IMR-90 (cell line): ENCODE results near the gene DENND2D. TPM values are rescaled to one million over a fixed set of nuclear protein-coding genes. Genes with fewer than 3 reads are reported as not detected.

Experiments used
- ATAC-seq: fragments of 200-7000 bp; cut with Tn5 transposase; 2 replicates; pipeline ENCODE4 v1.9.1; 2020; ENCODE audit warnings: low read depth, mild to moderate bottlenecking, moderate library complexity
- BruUV-seq: library from RNA; stranded (reverse); fragments of 400-500 nt; replicated peaks from 2 replicates; lab custom pipeline; 2021; lab: Mats Ljungman, UMichigan
- CTCF ChIA-PET: fragments of 300-600 bp; formaldehyde crosslinking; extraction: SDS; loops from one replicate; lab custom pipeline; 2021; ENCODE audit warnings: antibody characterized with exemption; lab: Yijun Ruan, JAX
- POLR2A ChIA-PET: fragments of 300-600 bp; sonication (Branson Sonifier 250); formaldehyde crosslinking; loops from one replicate; lab custom pipeline; 2022; ENCODE audit warnings: antibody characterized with exemption; ENCODE audit not compliant: unreplicated experiment; lab: Charles Lee
- DNase-seq: peaks from one replicate; pipeline ENCODE4 v3.0.0; 2013
- H2AFZ ChIP-seq: replicated peaks from 2 replicates; pipeline ENCODE3; 2013; ENCODE audit warnings: low read length, mild to moderate bottlenecking; ENCODE audit not compliant: poor library complexity
- H2AK5ac ChIP-seq: 2 replicates; pipeline ENCODE4 v1.6.1; 2013; ENCODE audit warnings: low read depth, low read length, inconsistent platforms
- H2AK9ac ChIP-seq: replicated peaks from 2 replicates; pipeline ENCODE3; 2013; ENCODE audit warnings: mild to moderate bottlenecking, low read depth, low read length, moderate library complexity; ENCODE audit not compliant: poor library complexity
- H2BK120ac ChIP-seq: 2 replicates; pipeline ENCODE4 v1.6.1; 2013; ENCODE audit warnings: low read depth, low read length, inconsistent platforms
- H2BK15ac ChIP-seq: 3 replicates; pipeline ENCODE4 v1.6.1; 2013; ENCODE audit warnings: low read depth, low read length, inconsistent platforms
- H2BK20ac ChIP-seq: 2 replicates; pipeline ENCODE4 v1.6.1; 2013; ENCODE audit warnings: low read depth, mild to moderate bottlenecking, inconsistent platforms, low read length, moderate library complexity
- H2BK5ac ChIP-seq: 2 replicates; pipeline ENCODE4 v1.6.1; 2013; ENCODE audit warnings: mild to moderate bottlenecking, low read depth, low read length, inconsistent platforms; ENCODE audit not compliant: poor library complexity, severe bottlenecking
- H3K14ac ChIP-seq: replicated peaks from 2 replicates; pipeline ENCODE4 v1.6.1; 2013; ENCODE audit warnings: low read depth, low read length, inconsistent platforms
- H3K18ac ChIP-seq: 2 replicates; pipeline ENCODE4 v1.6.1; 2013; ENCODE audit warnings: low read depth, low read length, control low read depth
- H3K23ac ChIP-seq: 2 replicates; pipeline ENCODE4 v1.6.1; 2013; ENCODE audit warnings: low read depth, low read length, inconsistent platforms
- H3K27ac ChIP-seq: 2 replicates; pipeline ENCODE4 v1.5.1; 2013; ENCODE audit warnings: mild to moderate bottlenecking, control low read depth, low read length; ENCODE audit not compliant: insufficient read depth
- H3K27me3 ChIP-seq: 2 replicates; pipeline ENCODE4 v1.6.1; 2013; ENCODE audit warnings: low read length; ENCODE audit not compliant: control insufficient read depth, insufficient read depth
- H3K36me3 ChIP-seq: 2 replicates; pipeline ENCODE4 v1.6.1; 2013; ENCODE audit warnings: low read length, mixed read lengths; ENCODE audit not compliant: control insufficient read depth, insufficient read depth
- H3K4ac ChIP-seq: 2 replicates; pipeline ENCODE4 v1.6.1; 2013; ENCODE audit warnings: low read depth, low read length, inconsistent platforms
- H3K4me1 ChIP-seq: 2 replicates; pipeline ENCODE4 v1.6.1; 2013; ENCODE audit warnings: low read length, mixed read lengths; ENCODE audit not compliant: control insufficient read depth, insufficient read depth
- H3K4me2 ChIP-seq: 2 replicates; pipeline ENCODE4 v1.6.1; 2013; ENCODE audit warnings: low read depth, mild to moderate bottlenecking, control low read depth, low read length, moderate library complexity
- H3K4me3 ChIP-seq: 2 replicates; pipeline ENCODE4 v1.5.1; 2013; ENCODE audit warnings: low read depth, mild to moderate bottlenecking, control low read depth, low read length, moderate library complexity; ENCODE audit not compliant: insufficient read depth
- H3K56ac ChIP-seq: 2 replicates; pipeline ENCODE4 v1.6.1; 2013; ENCODE audit warnings: low read length, inconsistent platforms; ENCODE audit not compliant: insufficient read depth; ENCODE audit errors: extremely low read depth
- H3K79me1 ChIP-seq, 2 experiments: 2 replicates each; pipeline ENCODE4 v1.6.1; 2013; ENCODE audit warnings: low read length in 2 of 2, inconsistent platforms in 1 of 2, low read depth in 1 of 2
- H3K9ac ChIP-seq: 2 replicates; pipeline ENCODE4 v1.6.1; 2013; ENCODE audit warnings: low read depth, low read length, control low read depth
- H3K9me1 ChIP-seq: 2 replicates; pipeline ENCODE4 v1.6.1; 2013; ENCODE audit warnings: low read length, inconsistent platforms; ENCODE audit not compliant: insufficient read depth
- H3K9me3 ChIP-seq: 2 replicates; pipeline ENCODE4 v1.6.1; 2013; ENCODE audit warnings: low read length; ENCODE audit not compliant: control insufficient read depth, insufficient read depth
- H4K20me1 ChIP-seq: 2 replicates; pipeline ENCODE4 v1.6.1; 2013; ENCODE audit warnings: low read length, inconsistent platforms; ENCODE audit not compliant: insufficient read depth
- H4K5ac ChIP-seq: 2 replicates; pipeline ENCODE4 v1.6.1; 2013; ENCODE audit warnings: mild to moderate bottlenecking, low read depth, low read length, control low read depth
- H4K8ac ChIP-seq, 2 experiments: 2 replicates each; pipeline ENCODE4 v1.6.1; 2013; ENCODE audit warnings: low read depth in 2 of 2, low read length in 2 of 2, control low read depth in 1 of 2, inconsistent platforms in 1 of 2
- H4K91ac ChIP-seq: 2 replicates; pipeline ENCODE4 v1.6.1; 2013; ENCODE audit warnings: low read depth, low read length, inconsistent platforms; ENCODE audit not compliant: insufficient read depth
- CEBPB ChIP-seq: IDR thresholded peaks from 2 replicates; pipeline ENCODE4 v1.6.1; 2012; ENCODE audit warnings: low read depth, low read length, improper control_type of control experiment
- FOS ChIP-seq: fragments of 150-350 bp; IDR thresholded peaks from 2 replicates; pipeline ENCODE4 v1.6.1; 2016; ENCODE audit warnings: low read depth, low read length
- MXI1 ChIP-seq: IDR thresholded peaks from 2 replicates; pipeline ENCODE4 v1.6.1; 2012; ENCODE audit warnings: low read depth, mild to moderate bottlenecking, low read length, moderate library complexity, borderline replicate concordance
- NFE2L2 ChIP-seq: fragments of 150-350 bp; IDR thresholded peaks from 2 replicates; pipeline ENCODE4 v1.6.1; 2016; ENCODE audit warnings: low read depth, mild to moderate bottlenecking, low read length
- POLR2A ChIP-seq: IDR thresholded peaks from 2 replicates; pipeline ENCODE4 v1.6.1; 2012; ENCODE audit warnings: mild to moderate bottlenecking, low read depth, low read length
- RCOR1 ChIP-seq: IDR thresholded peaks from 2 replicates; pipeline ENCODE4 v1.6.1; 2012; ENCODE audit warnings: mild to moderate bottlenecking, low read length, improper control_type of control experiment; ENCODE audit not compliant: insufficient replicate concordance
- RFX5 ChIP-seq: IDR thresholded peaks from 2 replicates; pipeline ENCODE4 v1.8.0; 2012; ENCODE audit warnings: low read depth, mild to moderate bottlenecking, low read length, moderate library complexity
- WGBS, 2 experiments: methylation state at CpG; one replicate each; pipeline versions ENCODE4 v1.1.5 to v1.1.7; 2013; ENCODE audit warnings: missing lambda C conversion rate in 2 of 2; ENCODE audit not compliant: insufficient read length in 1 of 2; ENCODE audit errors: extremely low coverage in 2 of 2; 5-methylcytosine and 5-hydroxymethylcytosine counted together
- dilution Hi-C: fragments of 300-500 bp; cut with HindIII; formaldehyde crosslinking; loops from one replicate; pipeline ENCODE4 v1.14.3; 2018; ENCODE audit warnings: low sequenced_read_pairs; ENCODE audit not compliant: unreplicated experiment
- in situ Hi-C: fragments of 300-500 bp; cut with MboI; formaldehyde crosslinking; loops from 3 replicates; pipeline ENCODE4 v1.14.3; 2019; ENCODE audit warnings: low sequenced_read_pairs, inconsistent platforms, mixed read lengths
- intact Hi-C: fragments of 100-400 bp; cut with micrococcal nuclease; formaldehyde crosslinking; loops from 2 replicates; pipeline ENCODE4 v1.10.0; 2022
- polyA plus RNA-seq, 3 experiments: library from polyadenylated mRNA; depleted of rRNA; stranded (reverse); fragments of >200 nt; gene quantifications; 2 replicates each; pipeline ENCODE4 v1.2.3, GENCODE V29; 2012; ENCODE audit warnings: low replicate concordance in 1 of 3
- total RNA-seq: library from RNA; depleted of rRNA; stranded (reverse); fragments of >200 nt; gene quantifications from 2 replicates; pipeline ENCODE4 v1.2.3, GENCODE V29; 2012
- TF ChIP-seq, protein P1 (sequence below): fragments of 150-350 bp; IDR thresholded peaks from 2 replicates; pipeline ENCODE4 v1.6.1; 2017; ENCODE audit warnings: mild to moderate bottlenecking, antibody characterized with exemption, low read length, low read depth

DENND2D gene
- total and polyA plus RNA-seq, 2 of the 4 experiments (the other 2 are of a cell fraction), result 0.86 to 0.90 TPM

DNA sequence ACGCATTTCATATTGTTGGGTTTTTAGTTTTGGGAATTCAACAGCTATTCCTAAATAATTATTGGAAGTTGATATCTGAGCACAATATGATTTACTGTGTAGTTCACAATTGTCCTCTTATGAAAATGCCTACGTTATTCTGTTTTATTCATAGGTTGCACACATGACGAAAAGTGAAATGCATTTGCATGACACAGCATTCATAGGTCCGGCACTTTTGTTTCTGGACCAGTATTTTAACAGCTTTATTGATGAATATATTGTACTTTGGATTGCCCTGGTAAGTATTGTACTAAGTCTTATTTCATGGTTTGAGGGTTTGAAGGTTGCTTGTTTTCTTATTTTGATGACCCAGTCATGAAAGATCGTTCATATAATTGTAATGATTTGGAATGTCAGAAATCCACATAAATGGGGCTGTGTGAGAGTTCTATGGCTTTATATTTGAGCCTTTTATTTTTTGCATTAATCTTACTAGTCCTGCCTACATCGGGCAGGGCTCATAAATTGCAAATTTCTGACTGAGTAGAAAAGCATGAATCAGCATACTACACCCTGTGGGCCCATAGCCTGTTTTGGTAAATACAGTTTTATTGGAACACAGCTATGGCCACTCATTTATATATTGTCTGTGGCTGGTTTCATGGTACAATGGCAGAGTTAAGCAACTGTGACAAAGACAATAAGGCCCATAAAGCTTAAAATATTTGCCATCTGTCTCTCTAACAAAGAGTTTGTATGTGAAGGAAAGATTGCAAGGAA lies 17.0 kb downstream of the DENND2D start:
- no peak overlapping the region for H3K14ac ChIP-seq
- dilution Hi-C loops (no loop called here), intact Hi-C loops (loop anchor here (5.0 kb wide), 1 partner anchor 36 kb away; no protein-coding TSS in a partner anchor), in situ Hi-C loops (no loop called here)
- H3K79me1 ChIP-seq, result no peaks in the 10 kb centered on the region
- no peak overlapping the region for H4K91ac ChIP-seq
- no peaks in the 10 kb centered on the region for H3K4me1 ChIP-seq
- no peak overlapping the region for H2AK5ac ChIP-seq
- H3K9me3 ChIP-seq, result no peaks in the 10 kb centered on the region
- no peaks in the 10 kb centered on the region for H3K27me3 ChIP-seq
- H3K36me3 ChIP-seq, result peaks cover 13% of the 10 kb centered on the region
- no peak overlapping the region for H4K5ac ChIP-seq
- no TSS peak for BruUV-seq
- H2BK5ac ChIP-seq, result no peak overlapping the region
- no peaks in the 10 kb centered on the region for H3K9me1 ChIP-seq
- H3K9ac ChIP-seq, result no peak overlapping the region
- no peak overlapping the region for H3K4ac ChIP-seq
- no peak overlapping the region for H3K4me2 ChIP-seq
- WGBS, 2 experiments, result no CpG with 5 or more reads among the region's 6 CpGs
- no peak overlapping the region for H3K23ac ChIP-seq
- ATAC-seq (no peak), DNase-seq (no peak)
- H3K56ac ChIP-seq, result no peak overlapping the region
- TF ChIP-seq MXI1 (no peak), CEBPB (no peak), NFE2L2 (no peak), RCOR1 (no peak), RFX5 (no peak), FOS (no peak), POLR2A (no peak)
- TF ChIP-seq, protein P1, sequence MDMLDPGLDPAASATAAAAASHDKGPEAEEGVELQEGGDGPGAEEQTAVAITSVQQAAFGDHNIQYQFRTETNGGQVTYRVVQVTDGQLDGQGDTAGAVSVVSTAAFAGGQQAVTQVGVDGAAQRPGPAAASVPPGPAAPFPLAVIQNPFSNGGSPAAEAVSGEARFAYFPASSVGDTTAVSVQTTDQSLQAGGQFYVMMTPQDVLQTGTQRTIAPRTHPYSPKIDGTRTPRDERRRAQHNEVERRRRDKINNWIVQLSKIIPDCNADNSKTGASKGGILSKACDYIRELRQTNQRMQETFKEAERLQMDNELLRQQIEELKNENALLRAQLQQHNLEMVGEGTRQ, result no peak
- CTCF ChIA-PET, result interaction anchor here (0.7 kb wide), 1 partner anchor 8 kb away, joined by 4 read pairs; no protein-coding TSS in a partner anchor
- no peak overlapping the region for H2AK9ac ChIP-seq
- H2BK15ac ChIP-seq, result no peak overlapping the region
- no peak overlapping the region for H4K8ac ChIP-seq
- H3K18ac ChIP-seq, result no peak overlapping the region
- no peaks in the 10 kb centered on the region for H4K20me1 ChIP-seq
- H2BK20ac ChIP-seq, result no peak overlapping the region
- H2BK120ac ChIP-seq, result no peak overlapping the region
- H3K27ac ChIP-seq, result no peak overlapping the region
- H3K4me3 ChIP-seq, result no peak overlapping the region
- H2AFZ ChIP-seq, result no peak overlapping the region
- POLR2A ChIA-PET, result no interaction called here
